DND-41 (cell line): ENCODE results near the gene PRMT2.

Source experiments
- CTCF ChIP-seq: IDR thresholded peaks from 2 replicates; pipeline ENCODE4 v1.5.1; 2012; ENCODE audit warnings: borderline replicate concordance, low read length, moderate library complexity, mild to moderate bottlenecking; ENCODE audit not compliant: poor library complexity, severe bottlenecking; ENCODE audit errors: extremely low read depth
- EZH2 ChIP-seq: IDR thresholded peaks from 3 replicates; pipeline ENCODE4 v1.6.1; 2012; ENCODE audit warnings: borderline replicate concordance, low read depth, mild to moderate bottlenecking, moderate library complexity, low read length, inconsistent platforms; ENCODE audit not compliant: severe bottlenecking

GRCh38 chr21:46621457-46622182 is 13.9 kb upstream of the PRMT2 start:
- no peak for TF ChIP-seq CTCF
- TF ChIP-seq EZH2: no peak
